Activated T-cell treated with anti-CD3 and anti-CD28 coated beads for 48 hours (primary cell): ENCODE results near the gene ABHD6.
"Not testable (repeated sequence)": the region's sequence is repeated elsewhere in the genome, so short reads cannot be mapped to it uniquely, and the experiment has no call there.

ENCODE experiments used
- DNase-seq: peaks from one replicate; pipeline ENCODE4 v3.0.0-alpha.2; 2020; ENCODE audit warnings: low read depth

ABHD6 gene

GRCh38 chr3:58243976-58244585 lies 6.5 kb downstream of the ABHD6 start:
- DNase-seq = no peak

- DNase-seq = no peak
Observed at GRCh38 chr3:58246148-58247047, 8.8 kb downstream of the ABHD6 start.

GRCh38 chr3:58249358-58250092 lies 11.9 kb downstream of the ABHD6 start:
- no peak for DNase-seq

- no peak for DNase-seq
Observed at GRCh38 chr3:58250093-58250707, 12.6 kb downstream of the ABHD6 start.

- DNase-seq = no peak
Observed at GRCh38 chr3:58251631-58252035, 14.0 kb downstream of the ABHD6 start.

- no peak for DNase-seq
Observed at GRCh38 chr3:58254144-58254543, 16.6 kb downstream of the ABHD6 start.

- DNase-seq = no peak
Observed at GRCh38 chr3:58256061-58256460, 18.5 kb downstream of the ABHD6 start.

- no peak for DNase-seq
Observed at GRCh38 chr3:58256511-58256910, 18.9 kb downstream of the ABHD6 start.

- no peak for DNase-seq
Observed at GRCh38 chr3:58258392-58259055, 20.9 kb downstream of the ABHD6 start.

- no peak for DNase-seq
Observed at GRCh38 chr3:58260261-58260731, 22.7 kb downstream of the ABHD6 start.

- DNase-seq = no peak
Observed at GRCh38 chr3:58260733-58261132, 23.1 kb downstream of the ABHD6 start.

- DNase-seq = no peak
Observed at GRCh38 chr3:58261954-58262666, 24.5 kb downstream of the ABHD6 start.

GRCh38 chr3:58266577-58266976 lies 29.0 kb downstream of the ABHD6 start:
- DNase-seq = no peak

GRCh38 chr3:58267543-58267942 lies 30.0 kb downstream of the ABHD6 start:
- DNase-seq = not testable (repeated sequence)

GRCh38 chr3:58269356-58269755 lies 31.8 kb downstream of the ABHD6 start:
- no peak for DNase-seq

GRCh38 chr3:58270485-58270884 lies 32.9 kb downstream of the ABHD6 start:
- no peak for DNase-seq

- no peak for DNase-seq
Observed at GRCh38 chr3:58271901-58272501, 34.4 kb downstream of the ABHD6 start.

GRCh38 chr3:58272891-58273290 lies 35.3 kb downstream of the ABHD6 start:
- no peak for DNase-seq

GRCh38 chr3:58273362-58273761 lies 35.8 kb downstream of the ABHD6 start:
- not testable (repeated sequence) for DNase-seq

GRCh38 chr3:58274027-58274614 lies 36.5 kb downstream of the ABHD6 start:
- DNase-seq = no peak
